MV-4-11 (cell line): ENCODE data around the gene GBA2.

ENCODE experiments used
- DNase-seq: peaks from one replicate; lab custom pipeline; 2025; lab: John Stamatoyannopoulos, UW

Gene GBA2

DNA sequence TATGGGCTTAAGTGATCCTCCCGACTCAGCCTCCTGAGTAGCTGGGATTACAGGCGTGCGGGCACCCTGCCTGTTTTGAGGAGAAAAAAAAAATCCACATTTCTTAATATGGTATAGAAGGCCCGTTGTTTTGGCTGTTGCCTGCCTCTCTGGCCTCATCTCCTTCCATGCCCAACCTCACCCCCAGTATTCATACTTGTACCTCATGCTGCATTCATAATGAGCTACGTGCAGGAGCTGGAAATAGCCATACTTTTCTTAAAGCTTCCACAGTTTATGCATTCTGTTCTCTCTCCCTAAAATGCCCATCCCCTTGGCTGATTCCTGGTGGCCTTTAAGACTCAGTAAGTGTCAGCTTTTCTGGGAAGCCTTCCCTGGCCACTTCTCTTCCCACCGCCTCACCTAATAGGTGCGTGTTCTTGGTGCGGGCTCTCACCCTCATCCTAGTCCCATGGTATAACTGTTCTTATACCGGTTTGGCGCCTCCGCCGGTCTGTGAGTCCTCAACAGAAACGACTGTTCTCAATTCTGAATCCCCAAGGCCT, 57.2 kb downstream of the GBA2 start:
- DNase-seq: no peak

DNA sequence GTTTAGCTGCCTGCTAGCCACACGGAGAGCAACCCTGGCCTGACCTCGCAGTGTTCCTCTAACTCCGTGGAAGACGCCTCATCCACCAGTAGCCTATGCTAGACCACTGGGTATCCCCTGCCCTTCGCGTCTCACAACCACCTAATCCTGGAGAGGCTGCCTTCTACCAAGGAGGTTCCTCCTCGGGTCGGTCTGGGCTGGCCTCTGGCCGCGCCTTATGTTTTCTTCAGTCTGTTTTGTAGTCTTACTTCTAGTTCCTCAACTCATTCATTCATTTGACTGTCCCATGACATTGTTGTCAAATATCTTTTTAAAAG, 57.7 kb downstream of the GBA2 start:
- peak; percentile 46 for DNase-seq

DNA sequence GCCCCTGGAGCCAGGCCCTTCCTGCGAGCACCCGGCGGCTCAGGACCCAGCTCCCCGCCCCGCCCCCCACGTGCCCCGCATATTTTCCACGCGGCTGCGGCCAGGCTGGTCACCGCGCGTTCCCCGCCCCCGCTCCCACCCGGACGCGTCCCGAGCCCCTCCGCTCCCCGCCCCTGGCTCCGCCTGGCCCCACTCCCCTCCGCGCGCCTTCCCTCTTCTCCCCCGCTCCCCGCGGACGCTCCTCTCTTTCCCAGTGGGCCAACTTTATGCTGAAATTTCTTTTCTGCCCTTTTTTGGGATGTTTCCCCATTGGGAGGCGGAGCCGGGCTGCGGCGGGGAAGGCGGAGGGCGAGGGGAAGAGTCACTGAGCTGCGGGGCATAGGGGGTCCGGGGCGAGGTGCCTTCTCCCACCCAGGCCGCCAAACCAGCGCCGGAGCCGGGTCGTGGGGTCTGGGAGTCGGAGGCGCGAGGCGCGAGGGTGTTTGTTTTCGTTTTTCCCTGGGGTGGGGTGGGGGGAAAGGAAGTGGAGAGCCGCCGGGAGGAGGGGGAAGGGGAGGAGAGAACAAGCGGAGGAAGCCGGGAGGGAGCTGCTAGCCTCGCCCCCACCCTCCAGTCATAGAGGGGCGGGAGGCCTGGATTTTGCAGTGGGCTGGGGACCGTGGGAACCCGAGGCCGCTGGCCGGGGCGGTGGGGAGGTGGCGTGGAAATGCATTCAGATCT, 58.3 kb downstream of the GBA2 start:
- no peak for DNase-seq

DNA sequence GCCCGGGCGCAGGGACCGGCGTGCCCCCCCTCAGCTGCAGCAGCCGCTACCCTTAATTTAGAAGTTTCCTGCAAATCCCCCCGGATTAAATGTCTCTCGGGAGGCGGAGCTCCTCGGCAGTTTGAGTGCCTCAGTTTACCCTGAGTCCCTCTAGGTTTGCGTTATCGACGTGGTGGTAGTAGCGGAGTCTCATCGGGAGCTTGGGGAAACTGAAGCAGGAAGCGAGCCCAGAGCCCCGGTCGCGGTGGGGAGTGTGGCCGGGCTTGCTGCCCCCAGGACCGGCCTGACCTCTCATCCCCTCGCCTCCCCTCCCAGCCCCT, 58.8 kb downstream of the GBA2 start:
- DNase-seq: peak; percentile 1

DNA sequence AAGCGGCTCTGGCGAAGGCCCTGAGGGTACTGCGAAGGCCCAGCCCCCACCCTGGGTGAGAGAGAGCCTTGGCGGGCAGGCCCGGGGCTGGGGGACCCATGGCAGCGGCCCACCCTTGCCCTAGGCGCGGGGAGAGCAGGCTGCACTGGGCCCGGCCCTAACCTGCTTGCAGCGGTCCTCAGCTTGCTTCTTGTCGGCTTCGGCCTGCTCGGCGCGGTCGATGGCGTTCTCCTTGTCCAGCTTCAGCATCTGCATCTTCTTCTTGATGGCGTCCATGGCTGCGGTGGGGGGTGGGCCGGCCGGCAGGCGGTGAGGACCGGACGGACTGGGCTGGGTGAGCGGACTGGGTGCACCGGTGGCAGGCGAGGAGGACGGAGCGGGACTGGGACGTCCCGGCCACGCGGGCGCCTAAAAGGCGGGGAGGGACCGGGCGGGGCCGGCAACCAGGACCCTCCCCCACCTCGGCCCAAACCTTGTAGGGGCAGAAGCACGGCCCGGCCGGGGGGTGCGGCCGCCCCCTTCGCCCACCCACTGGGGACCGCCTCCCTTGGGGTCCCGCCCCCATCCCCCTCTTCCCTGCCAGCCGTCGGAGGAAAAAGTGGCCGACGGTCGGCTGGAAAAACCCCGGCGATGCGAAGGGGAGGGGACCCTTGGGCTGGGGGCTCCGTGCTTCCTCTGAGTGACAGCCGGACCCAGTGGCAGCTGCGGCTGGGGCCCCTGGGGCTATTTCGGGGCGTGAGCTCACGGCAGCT, 59.3 kb downstream of the GBA2 start, which contains the start of gene TPM2:
Gene TPM2 (minus strand): TSS at position 384 of the 752 bp plus-strand sequence. CDS start 108 bp downstream, at position 276.
- DNase-seq: no peak

DNA sequence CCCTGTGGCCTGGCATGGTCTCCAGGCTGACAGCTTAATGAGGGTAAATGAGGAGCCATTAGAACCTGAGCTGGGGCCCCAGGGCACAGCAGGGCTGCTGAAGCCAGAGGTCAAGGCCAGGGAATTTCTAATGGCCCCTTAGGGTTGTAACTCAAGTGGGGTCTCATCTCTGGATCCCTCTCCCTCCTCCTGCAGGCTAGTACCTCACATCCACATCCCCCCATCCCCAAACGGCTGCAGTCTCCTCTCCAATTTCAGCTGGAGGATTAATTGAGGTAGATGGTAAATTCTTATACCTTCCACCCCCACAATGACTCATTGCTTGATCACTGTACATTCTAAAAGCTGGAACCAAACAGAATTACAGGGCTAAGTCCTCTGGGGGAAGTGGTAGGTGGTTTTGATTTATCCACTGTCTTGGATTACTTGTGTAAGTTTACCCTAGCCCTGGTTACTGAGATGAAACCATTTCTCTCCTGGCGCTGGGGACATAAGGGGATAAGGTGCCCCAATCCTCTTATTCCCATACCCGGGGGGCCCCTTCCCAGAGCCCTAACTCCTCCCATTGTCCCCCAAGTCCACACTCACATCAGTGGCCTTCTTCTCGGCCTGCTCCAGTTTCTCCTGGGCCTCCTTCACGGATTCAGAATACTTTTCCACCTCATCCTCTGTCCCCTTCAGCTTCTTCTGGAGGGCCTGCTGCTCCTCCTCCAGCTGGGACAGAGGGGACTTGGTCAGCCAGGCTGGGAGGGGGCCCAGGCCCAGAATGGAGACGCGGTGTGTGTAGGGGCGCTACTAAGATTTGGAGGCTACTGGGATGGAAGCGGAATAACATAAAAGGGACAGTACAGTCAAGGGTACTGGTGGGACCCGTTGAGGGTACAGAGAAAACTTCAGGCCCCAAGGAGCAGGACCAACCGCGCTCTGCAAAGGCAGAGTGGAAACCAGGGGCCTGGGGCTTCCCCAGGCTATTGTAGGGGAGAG, 60.2 kb downstream of the GBA2 start:
- DNase-seq: peak; percentile 70

DNA sequence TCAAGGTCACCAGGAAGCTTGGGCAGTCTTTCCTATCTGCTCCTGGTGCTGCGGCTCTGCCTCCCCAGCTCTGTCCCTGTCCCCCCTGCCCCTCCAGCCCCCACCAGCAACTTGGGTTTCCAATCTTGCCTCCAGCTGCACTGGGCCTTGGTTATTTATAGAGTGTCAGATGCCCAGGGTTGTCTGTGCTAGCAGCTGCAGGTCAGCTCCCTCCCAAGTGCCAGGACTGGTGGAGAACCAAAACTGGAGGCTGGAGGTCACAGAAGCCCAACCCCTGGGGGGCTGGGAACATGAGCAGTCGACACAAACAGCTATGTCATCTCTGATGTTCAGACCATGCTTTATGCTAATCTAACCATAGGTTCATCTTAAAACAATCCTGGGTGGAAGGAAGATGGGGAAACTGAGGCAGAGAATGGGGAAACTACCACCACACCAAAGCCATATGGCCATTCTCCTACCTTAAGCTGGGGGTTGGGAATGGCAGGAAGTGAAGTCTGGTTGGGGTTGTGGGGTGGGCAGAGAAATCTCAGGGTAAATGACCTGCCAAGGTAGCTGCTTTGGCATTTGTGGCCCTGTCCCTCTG, 61.0 kb downstream of the GBA2 start:
- no peak for DNase-seq

DNA sequence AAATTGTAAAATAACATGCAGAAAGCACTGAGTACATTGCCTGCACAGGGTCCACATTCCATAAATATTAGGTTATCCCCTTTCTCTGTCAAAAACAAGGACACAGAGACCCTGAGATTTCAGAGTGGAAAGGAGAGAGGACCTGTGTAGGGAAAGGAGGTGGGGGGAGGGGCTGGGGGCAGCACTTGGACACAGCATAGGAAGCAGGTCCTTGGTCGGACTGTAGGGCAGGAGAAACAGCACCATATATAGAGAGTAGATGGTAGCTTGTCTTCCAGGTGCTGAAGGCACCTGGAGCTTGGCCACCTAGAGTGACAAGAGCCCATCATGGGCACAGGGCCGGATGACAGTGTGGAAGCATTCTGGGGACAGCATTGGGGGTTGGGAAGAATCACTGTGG, 61.7 kb downstream of the GBA2 start:
- DNase-seq: no peak
